Fibroblast of upper back skin (primary cell): ENCODE results near the gene PTPN1.
A peak's percentile ranks its signal among the peaks of the same experiment; 100 is the strongest.
"Not testable (repeated sequence)": the region's sequence is repeated elsewhere in the genome, so short reads cannot be mapped to it uniquely, and the experiment has no call there.

ENCODE experiments used
- DNase-seq: peaks from one replicate; pipeline ENCODE4 v3.0.0-alpha.2; 2013

The PTPN1 gene

DNA sequence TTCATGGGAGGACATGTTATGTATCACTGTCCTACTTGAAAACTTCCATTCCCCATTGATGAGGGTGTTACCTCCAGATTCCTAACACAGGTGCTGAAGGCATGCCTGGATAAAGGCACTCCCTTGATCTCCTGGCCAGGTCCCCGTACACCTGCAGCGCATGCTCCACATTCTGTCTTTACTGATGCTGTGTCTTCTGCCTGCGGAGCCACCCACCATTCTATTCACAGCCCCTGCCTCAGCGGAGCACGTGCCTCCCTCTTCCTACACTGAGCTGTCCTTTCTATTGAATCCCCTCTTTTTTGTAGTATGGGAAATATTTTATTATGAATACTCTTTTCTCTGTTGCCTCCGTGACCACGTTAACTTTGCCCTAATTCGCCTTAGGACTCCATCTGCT lies 25.0 kb downstream of the PTPN1 start:
- DNase-seq = no peak

DNA sequence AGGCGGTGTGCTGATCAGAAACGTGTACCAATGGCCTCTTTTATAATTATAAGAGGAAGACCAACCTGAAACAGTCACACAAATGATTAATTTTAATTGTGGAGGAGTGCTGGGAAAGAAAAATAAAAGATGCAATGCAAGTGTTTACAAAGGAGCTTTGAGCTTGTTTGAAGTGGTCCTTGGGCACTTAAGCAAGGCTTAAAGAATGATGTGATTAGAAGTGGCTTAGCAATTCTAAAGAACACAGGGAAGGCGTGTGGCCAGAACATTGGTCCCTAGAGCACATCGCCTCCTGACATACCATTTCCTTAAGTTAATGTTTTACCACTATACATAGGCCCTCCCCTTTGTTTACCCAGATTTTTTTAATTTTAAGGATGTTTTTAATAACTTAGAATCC lies 26.1 kb downstream of the PTPN1 start:
- no peak for DNase-seq

DNA sequence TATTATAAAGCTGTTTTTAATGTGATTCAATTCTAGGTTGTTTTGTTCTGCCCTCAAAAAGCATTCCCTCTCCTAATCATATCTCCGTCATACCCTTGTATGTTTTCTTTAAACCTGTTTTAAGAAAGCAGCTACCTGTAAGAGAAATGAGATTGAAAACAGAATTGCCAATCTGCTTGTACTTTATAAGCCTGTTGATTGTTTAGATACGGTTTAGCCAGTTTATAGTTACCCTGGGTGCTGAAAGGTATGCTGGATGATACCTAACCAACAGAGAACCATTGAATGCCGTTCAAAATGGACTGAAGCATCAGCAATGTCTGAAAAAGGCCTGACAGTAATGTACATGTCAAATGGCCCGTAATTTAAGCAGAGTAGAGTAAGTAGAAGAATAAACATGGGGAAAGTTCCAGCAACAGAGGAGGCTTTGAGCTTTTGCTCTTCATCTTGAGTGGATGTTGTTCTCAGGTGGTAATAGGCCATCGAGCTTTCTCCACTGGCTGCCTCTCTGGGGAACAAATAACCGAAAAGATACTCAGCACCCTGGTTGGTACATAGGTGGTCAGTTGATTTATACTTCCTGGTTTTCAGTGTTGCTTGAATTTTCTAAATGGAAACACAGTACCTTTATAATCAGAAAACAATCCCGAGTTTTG lies 27.5 kb downstream of the PTPN1 start:
- no peak for DNase-seq

DNA sequence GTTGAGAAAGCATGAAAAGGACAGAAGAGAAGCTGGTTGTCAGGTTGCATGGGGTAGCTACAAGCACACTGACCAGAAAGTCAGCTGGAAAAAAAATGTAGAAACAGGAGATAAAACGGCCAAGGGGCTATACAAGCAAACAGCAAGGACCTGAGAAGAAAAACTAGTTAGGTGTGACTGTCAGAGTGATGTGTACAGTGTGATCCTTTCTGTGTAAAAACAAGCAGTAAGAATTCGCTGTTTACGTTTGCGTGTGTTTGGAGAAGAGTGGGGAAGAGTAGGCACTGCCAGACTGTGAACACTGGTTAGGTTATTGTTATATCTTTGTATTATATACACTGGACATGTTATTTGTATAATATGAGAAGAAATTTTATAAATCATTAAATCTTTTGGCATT lies 28.1 kb downstream of the PTPN1 start:
- DNase-seq = no peak

DNA sequence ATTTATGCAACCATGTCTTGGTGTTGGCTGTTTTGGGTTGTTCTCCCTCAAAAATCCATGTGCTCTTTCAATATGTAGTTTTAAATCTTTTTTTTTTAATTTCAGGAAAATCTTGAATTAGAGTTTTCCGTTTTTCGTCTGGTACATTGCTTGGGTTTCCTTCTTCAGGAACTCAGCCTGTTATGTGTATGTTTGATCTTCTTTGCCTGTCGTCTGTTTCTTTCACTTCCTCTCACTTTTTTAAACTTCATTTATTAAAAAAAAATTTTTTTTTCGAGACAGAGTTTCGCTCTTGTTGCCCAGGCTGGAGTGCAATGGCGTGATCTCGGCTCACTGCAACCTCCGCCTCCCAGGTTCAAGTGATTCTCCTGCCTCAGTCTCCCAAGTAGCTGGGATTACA lies 29.6 kb downstream of the PTPN1 start:
- DNase-seq = not testable (repeated sequence)

DNA sequence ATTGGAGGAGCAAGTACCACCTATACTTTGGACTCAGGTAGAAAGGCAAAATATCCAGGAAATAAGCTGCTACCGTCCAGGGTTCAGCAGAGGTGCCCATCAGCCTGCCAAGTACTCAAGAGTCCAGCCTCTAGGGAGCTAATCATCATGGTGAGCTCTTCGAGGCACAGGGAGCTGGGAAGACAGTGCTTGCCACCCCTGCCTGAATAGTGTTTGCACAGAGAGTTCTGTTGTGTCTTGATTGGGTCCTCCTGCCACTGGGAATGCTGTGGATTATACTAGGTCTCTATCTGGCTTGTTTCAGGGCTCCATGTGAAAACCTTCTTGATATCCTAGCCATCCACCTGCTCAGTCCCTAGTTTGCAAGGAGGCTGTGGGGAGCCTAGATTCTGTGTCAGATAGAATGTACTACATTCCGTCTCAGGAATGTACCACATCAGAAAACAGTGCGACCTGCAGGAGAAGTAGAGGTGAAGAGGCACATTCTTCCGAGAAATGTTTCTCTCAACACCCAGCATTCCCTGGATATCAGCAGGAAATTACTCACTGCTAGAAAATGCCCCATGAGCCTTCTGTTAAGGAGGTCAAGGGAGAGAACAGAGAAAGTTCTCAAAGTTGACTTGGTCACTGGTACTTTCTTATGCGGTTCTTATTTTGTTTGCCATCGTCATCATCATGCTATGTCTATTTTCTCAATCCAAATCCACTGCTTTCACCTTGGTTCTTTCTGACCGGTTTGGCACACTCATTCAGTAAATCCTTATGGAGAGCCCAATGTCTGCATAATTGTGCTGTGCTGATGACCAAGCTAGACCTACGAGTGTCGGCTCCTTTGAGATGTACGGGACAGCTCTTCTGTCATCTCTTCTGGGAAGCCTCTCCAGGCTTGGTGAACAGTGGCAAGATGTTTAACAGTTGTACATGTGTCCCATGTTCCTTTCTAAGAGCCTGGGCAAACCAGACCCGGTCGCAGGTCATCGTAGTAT lies 30.7 kb downstream of the PTPN1 start:
- DNase-seq = peak; percentile 88

DNA sequence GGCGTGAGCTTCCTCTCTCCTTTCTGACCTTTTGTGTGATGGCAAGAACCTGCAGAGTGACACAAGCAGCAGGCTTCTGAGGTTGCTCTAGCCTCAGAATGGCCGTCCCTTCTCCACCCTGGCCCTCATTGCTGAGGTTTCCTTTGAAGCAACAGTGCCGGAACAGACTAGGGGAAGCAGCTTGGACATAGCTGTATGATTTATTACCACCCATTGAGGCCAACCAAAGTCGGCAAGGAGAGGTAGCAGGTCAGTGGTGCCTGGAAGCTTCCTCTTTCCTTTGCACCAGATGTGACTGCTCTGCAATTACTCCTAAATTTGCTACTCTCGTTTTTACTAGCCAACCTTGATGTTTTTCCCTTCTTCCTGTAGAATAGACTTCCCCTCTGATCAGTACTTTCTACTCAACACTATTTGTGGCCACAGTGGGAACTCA lies 31.4 kb downstream of the PTPN1 start:
- DNase-seq = no peak

DNA sequence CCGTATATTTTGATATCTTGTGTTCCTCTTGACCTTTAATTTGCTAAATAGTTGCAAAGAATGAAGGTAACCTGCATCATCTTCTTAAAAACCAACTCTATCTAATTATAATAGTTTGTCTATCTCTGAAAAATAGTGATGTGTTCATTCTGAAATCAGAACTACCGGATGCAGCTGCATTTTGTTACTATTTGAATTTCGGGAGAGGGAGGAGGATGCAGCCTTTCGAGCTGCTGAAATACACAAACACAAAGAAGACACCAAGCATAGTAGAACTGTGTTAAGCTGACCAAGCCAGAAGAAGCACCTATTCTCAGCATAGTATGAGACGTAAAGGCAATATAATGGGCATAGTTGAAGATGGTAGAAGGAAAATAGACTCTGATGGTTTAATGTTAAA lies 33.1 kb downstream of the PTPN1 start:
- DNase-seq = no peak

DNA sequence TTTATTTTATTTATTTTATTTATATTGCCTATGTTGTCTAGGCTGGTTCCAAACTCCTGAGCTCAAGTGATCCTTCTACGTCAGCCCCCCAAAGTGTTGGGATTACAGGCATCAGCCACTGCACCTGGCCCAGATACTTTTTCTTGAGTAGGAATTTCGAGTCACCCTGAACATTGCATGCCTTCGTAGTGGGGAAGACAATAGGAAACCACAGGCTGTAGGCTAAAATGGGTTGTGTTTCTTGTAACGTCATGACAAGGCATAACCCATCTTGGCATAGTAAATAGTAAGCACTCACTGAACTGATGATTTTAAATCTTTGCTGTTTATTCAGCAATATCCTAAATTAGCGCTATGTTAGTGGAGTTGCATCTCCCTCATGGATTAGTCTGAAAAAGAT lies 34.9 kb downstream of the PTPN1 start:
- DNase-seq = no peak

DNA sequence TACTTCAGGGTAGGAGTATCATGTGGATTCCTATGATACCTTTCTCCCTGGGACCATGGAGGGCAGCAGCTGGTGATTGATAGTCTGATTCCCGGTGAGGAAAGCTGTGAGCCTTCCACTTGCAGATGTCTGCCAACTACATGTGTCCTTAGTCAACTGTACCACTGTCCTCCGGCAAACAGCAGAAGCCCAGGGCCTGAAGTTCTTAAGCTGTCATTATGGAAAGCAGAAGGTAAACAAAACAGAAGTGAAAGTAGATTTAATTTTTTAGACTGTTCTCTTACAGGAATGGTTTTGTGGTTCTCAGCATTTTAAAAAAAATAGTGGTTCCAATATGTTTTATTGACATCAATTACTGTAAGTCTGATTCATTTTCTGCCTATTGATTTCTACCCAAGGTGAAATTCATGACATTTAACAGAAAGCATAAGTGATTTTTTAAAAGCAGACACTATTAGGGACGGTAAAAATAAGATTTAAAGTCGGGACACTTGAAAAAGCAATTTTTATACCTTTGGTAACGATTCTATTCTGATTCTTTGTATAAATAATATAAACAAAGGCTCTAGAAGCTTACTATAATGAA lies 36.6 kb downstream of the PTPN1 start:
- DNase-seq = no peak

DNA sequence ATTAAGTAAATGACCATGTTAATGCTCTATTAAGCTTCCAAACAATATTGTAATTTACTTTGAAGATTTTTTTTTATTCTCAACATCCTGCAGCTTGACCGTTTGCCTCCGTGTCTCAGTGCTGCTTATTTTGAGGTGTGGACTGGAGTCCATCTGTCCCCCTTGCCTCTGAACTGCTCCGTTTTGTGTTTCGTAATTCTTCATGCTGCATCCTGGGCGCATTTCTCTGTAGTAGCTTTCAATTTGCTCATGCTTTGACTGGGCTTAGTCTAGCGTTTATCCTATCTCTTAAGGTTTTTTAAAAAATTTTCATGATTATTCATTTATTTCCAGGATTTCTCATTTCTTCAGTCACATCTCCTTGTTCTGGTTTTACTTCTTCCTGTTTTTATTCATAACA lies 37.8 kb downstream of the PTPN1 start:
- DNase-seq = no peak

DNA sequence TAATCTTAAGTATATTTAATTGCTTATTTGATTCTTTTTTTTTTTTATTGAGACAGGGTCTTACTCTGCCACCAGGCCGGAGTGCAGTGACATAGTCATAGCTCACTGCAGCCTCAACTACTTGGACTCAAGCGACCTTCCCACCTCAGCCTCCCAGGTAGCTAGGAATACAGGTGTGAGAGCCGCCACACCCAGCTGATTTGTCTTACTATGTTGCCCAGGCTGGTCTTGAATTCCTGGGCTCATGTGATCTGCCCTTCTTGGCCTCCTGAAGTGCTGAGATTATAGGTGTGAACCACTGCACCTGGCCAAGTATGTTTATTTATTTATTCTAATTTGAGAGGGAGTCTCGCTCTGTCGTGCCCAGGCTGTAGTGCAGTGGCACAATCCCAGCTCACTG lies 38.2 kb downstream of the PTPN1 start:
- DNase-seq = no peak

DNA sequence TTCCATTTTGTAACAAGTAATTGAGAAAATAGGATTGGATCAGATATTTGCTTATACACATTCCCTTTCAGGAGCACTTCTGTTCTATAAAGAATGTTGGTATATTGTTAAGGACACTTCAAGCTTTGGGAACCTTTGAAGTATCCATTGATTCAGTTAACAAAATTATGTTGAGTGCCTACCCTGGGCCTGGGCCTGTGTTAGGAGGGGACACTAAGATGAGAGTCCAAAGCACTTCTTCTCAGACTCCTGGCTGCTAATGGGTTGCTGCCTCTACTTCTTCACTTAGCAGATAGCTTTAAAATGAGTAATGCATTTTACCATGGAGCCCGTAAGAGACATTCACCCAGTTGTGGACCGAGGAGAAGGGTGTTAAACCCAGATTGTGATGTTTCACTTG lies 40.3 kb downstream of the PTPN1 start:
- DNase-seq = no peak

DNA sequence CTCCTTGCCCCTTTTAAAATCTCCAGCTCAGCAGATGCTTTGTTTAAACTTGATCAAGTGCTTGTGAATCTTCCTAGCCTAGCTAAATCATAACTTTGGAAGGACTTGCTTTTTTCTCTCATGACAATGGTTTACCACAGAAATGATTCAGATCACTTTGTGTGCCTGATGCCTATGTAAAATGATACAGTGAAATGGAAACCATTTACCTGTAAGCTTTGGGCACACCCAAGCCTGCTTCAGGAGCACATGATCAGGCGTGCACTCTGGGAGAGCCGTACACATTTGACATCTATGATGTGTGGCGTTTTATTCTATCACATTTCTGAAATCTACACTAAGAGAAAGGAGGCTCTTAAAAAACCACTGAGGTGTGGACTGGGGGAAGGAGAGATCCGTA lies 41.1 kb downstream of the PTPN1 start:
- no peak for DNase-seq

DNA sequence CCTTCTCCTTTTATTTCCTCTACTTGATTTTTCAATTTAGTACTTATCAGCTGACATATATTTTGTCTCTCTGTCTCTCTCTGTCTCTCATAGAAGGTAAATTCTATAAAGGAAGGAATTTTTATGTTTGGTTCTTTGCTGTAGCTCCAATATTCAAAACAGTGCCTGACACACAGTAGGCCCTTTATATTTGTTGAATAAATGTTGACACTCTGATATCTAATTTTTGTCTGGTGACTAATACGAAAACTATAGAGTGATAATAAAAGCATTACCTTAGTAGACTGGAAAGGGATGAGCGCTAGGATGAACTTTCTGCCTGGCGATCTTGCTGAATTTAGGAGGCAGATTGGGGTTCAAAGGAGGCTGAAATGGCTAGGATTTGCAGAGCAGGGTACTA lies 42.8 kb downstream of the PTPN1 start:
- DNase-seq = no peak

DNA sequence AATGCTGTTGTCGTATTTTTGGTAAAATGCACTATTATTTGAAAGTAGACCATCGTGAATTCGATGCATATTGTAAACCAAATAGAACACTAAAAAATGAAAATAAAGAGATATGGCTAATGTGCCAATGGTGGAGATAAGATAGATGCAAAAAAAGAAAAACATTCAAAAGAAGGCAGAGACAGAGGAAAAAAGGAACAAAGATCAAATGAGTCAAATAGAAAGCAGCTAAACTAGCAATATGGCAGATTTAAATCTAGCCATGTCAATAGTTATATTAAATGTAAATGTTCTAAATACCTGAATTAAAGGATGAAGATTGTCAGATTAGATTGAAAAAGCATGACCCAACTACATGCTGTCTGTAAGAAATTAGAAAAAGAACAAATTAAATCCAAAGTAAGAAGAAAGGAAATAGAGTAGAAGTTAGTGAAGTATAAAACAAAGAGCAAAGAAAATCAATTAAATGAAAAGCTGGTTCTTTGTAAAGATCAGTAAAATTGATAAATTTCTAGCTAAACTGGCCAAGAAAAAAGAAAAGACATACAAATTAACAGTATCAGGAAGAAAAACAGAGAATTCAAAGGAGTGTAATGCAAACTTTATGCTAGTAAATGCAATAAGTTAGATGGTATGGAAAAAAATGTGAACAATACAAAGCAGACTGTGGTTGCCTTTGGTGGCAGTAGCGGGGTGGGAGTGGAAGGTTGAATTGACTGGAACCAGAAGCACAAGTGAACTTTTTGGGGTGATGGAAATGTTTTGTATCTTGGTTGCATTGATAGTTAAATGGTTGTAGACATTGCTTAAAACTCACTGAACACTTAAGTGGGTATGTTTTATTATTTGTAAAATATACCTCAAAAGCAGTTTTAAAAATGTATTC lies 44.8 kb downstream of the PTPN1 start:
- DNase-seq = no peak

DNA sequence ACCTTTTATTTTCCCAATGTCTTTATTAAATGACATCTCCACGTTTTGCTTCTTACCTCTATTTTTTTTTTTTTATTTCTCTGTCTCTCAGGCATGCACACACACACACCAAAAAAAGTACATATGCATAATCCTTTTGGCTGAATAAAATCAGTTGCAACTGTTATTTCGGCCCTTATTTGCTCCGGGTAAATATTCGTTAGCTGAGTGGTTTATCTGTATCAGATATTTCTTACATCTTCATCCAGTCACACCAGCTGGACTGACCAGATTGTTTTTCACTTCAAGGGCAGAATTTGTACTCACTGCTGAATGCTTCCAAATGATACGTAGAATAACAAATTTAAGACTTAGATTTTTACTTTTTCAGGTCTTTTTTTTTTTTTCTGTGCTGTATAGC lies 45.5 kb downstream of the PTPN1 start:
- DNase-seq = no peak

DNA sequence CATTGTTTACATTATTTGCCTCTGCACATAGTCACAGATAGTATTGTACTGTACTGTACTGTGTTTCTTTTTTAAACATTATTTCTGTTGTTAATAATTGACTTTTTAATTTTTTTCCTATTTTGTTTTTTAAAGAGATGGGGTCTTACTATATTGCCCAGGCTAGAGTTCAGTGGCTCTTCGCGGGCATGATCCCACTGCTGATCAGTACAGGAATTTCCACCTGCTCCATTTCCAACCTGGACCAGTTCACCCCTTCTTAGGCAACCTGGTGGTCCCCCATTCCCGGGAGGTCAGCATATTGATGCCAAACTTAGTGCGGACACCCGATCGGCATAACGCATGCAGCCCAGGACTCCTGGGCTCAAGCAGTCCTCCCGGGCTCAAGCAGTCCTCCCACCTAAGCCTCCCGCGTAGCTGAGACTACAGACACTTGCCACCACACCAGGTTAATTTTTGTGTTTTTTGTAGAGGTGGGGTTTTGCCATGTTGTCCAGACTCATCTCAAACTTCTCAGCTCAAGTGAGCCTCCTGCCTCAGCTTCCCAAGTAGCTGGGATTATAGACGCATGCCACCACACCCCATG lies 47.5 kb downstream of the PTPN1 start:
- no peak for DNase-seq

DNA sequence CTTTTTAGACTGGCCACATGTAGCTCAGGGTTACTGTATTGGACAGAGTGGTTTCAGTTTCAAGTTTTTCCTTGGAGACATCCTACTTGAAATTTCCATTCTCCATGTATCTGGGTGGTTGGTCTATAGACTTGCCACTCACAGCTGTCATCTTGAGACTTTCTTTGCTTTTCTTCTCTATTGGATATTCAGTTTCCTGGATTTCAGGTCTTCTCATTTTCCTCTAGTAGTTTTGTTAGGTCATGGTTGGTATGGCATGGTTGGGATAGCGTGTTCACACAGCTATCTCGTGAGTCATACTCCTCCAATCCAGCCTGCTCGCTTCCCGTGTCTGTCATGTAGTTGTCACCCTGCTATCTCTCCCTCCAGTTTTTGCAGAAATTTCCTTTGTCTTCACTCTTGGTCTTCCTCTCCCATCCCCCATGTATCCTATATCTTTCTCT lies 48.3 kb downstream of the PTPN1 start:
- peak; percentile 55 for DNase-seq

DNA sequence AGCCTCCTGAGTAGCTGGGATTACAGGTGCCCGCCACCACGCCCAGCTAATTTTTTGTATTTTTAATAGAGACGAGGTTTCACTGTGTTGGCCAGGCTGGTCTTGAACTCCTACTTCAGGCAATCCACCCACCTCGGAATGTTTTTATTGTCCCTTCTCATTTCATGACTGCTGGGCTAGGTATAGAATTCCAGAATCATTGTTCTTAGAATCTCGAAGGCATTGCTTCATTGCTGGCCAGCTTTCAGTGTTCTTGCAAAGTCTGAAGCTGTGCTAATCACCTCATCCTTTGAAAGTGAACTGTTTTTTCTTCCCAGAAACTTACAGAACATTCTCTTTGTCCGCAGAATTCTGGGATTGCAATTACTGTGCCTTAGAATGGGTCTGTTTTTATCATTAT lies 49.0 kb downstream of the PTPN1 start:
- no peak for DNase-seq

DNA sequence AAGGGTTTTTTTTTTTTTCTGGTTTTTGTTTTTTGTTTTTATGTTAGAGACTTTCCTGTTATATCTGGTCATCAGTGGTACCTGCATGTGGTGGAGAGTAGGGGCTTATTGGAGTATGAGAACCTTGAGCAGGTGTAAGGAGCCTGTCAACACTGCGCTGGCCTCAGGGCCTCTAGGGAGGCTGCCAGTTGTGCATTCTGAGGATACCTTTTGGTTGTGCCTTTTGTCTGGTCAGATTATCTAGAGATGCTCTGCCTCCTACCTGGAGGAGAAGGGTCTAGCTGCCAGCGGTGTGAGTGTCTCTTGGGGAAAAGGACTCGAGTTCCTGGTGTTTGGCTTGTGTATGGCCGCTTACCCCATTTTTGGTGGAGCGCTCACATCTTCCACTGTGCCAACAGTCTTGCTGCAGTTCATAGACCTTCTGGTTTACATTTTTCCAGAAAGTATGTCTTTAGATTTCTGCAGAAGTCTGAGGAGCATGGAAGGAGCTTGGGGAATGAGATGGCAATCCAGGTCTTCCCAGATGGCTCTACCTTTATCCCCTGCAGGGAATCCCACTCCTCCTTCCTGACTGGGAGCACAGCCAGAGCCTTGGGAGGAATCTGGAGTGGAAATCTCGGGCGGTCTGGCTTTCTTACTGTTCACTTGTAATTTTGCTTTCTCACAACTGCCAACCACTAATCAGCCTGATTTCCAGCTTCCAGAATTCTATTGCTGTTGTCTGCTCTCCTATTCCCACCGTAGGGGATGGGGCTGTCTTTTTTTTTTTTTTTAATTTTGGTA lies 49.9 kb downstream of the PTPN1 start:
- no peak for DNase-seq

DNA sequence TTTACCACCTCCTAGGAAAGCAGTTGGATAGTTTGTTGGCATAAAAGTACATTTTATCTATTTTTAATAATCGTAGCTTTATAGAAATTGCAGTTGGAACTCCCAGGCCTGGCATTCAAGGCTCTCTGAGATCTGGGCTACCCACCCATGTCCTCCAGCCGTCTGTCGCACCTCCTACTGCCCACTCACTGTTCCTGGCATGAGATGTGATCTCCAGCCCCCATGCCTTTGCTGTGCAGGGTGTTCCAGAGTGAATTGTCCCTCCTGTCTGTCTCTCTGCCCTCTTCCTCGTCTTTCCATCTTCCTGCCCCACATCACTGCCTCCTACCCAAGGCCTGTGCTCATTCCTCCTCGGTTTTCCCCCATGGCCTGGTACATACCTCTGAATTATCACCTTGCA lies 50.7 kb downstream of the PTPN1 start:
- no peak for DNase-seq
